Stomach smooth muscle (tissue), 2 donors: ENCODE results near the gene NAA10.

Experiments used
- H3K27ac ChIP-seq: one replicate; pipeline ENCODE4 v1.7.0; 2013; ENCODE audit warnings: mild to moderate bottlenecking, low read length, inconsistent platforms
- H3K27me3 ChIP-seq, 2 donors: one replicate each; pipeline ENCODE4 v1.7.0; 2013; ENCODE audit warnings: low read length in 2 of 2; ENCODE audit not compliant: insufficient read depth in 2 of 2, control insufficient read depth in 1 of 2
- H3K36me3 ChIP-seq, 2 donors: one replicate each; pipeline ENCODE4 v1.7.0; 2013; ENCODE audit warnings: low read length in 2 of 2; ENCODE audit not compliant: control insufficient read depth in 2 of 2, insufficient read depth in 2 of 2
- H3K4me1 ChIP-seq: one replicate; pipeline ENCODE4 v1.7.0; 2013; ENCODE audit warnings: low read length; ENCODE audit not compliant: control insufficient read depth, insufficient read depth
- H3K4me3 ChIP-seq, 2 donors: one replicate each; pipeline ENCODE4 v1.7.0; 2013; ENCODE audit warnings: low read length in 2 of 2
- H3K9ac ChIP-seq, 2 donors: one replicate each; pipeline ENCODE4 v1.7.0; 2013; ENCODE audit warnings: low read length in 2 of 2, mild to moderate bottlenecking in 1 of 2
- H3K9me3 ChIP-seq, 2 donors: one replicate each; pipeline ENCODE4 v1.7.0; 2013; ENCODE audit warnings: low read length in 2 of 2; ENCODE audit not compliant: control insufficient read depth in 2 of 2
- donor health status: healthy.
- donor health status: Pancreatic carcinoma.

The NAA10 gene

DNA sequence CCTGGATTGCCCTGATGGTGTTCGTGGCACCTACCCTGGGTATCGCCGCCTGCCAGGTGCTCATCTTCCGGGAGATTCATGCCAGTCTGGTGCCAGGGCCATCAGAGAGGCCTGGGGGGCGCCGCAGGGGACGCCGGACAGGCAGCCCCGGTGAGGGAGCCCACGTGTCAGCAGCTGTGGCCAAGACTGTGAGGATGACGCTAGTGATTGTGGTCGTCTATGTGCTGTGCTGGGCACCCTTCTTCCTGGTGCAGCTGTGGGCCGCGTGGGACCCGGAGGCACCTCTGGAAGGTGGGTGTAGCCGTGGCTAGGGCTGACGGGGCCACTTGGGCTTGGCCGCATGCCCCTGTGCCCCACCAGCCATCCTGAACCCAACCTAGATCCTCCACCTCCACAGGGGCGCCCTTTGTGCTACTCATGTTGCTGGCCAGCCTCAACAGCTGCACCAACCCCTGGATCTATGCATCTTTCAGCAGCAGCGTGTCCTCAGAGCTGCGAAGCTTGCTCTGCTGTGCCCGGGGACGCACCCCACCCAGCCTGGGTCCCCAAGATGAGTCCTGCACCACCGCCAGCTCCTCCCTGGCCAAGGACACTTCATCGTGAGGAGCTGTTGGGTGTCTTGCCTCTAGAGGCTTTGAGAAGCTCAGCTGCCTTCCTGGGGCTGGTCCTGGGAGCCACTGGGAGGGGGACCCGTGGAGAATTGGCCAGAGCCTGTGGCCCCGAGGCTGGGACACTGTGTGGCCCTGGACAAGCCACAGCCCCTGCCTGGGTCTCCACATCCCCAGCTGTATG is 28.5 kb downstream of the NAA10 start:
- Histone ChIP-seq H3K36me3 (no peaks in the 10 kb centered on the region), H3K27ac (no peak overlapping the region), H3K9ac (no peak overlapping the region), H3K4me3 (no peak overlapping the region), H3K9me3 (no peaks in the 10 kb centered on the region), H3K4me1 (peaks cover 5% of the 10 kb centered on the region), H3K27me3 (peaks cover 0 to 10% of the 10 kb centered on the region in 2 donors)

DNA sequence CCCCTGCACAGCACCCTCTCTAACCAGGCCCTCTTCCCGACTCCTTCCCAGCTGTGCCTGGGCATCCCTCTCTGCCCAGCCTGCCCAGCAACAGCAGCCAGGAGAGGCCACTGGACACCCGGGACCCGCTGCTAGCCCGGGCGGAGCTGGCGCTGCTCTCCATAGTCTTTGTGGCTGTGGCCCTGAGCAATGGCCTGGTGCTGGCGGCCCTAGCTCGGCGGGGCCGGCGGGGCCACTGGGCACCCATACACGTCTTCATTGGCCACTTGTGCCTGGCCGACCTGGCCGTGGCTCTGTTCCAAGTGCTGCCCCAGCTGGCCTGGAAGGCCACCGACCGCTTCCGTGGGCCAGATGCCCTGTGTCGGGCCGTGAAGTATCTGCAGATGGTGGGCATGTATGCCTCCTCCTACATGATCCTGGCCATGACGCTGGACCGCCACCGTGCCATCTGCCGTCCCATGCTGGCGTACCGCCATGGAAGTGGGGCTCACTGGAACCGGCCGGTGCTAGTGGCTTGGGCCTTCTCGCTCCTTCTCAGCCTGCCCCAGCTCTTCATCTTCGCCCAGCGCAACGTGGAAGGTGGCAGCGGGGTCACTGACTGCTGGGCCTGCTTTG is 29.2 kb downstream of the NAA10 start:
- H3K36me3 ChIP-seq, result no peaks in the 10 kb centered on the region
- H3K4me3 ChIP-seq, result no peak overlapping the region
- no peak overlapping the region for H3K27ac ChIP-seq
- peaks cover 0 to 10% of the 10 kb centered on the region in 2 donors for H3K27me3 ChIP-seq
- H3K4me1 ChIP-seq, result peaks cover 9% of the 10 kb centered on the region
- H3K9me3 ChIP-seq, result no peaks in the 10 kb centered on the region
- no peak overlapping the region for H3K9ac ChIP-seq

DNA sequence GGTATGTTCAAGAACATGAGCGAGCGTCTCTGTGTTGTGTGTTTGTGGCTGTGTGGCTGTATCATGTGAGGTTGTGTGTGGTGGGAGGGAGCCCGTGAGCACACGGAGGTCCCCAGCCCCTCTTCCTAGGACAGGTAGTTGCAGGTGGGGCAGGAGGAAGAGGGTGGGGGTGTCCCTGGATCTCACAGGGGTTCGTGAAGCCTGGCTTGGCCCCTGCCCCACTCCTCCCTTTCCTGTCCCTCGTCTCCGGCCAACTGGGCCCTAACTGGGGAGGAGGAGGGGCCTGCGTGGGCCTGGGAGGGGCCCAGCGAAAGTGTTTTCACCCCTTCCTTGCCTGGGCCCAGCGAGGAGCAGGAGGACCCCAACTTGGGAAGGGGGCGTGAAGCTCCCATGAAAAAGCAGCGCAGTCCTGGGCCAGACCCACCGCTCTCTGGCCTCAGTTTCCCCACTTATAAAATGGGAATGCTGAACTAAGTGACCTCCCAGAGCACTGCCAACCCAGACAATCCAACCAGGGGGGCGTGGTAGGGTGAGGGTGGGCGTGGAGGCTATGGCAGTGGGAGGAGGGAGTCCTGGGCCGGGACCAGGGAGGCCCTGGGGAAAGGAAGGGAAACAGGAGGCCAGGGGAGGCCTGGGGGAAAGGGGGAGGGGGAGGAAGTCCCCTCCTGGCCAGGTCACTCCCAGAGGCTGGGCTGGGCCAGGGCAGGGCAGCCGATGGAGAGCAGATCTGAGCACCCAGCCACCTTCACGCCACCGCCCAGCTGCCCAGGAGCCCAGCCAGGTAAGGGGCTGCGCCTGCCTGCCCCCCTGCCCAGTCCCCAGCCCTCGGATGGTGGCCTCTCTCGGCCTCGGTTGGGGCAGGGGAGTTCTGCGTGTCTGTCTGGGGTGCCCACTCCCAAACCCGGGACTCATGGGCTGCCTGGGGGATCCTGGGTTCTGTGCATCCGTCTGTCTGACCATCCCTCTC is 30.6 kb downstream of the NAA10 start, which contains the start of gene AVPR2:
AVPR2 (plus strand) TSS at position 683 of the 967 bp plus-strand sequence. CDS start 473 bp downstream, outside the sequence.
- peaks cover 10% of the 10 kb centered on the region for H3K4me1 ChIP-seq
- H3K4me3 ChIP-seq, result no peak within 1 kb of the TSS
- H3K9ac ChIP-seq, result no peak within 1 kb of the TSS
- H3K9me3 ChIP-seq, result no peaks in the 10 kb centered on the region
- no peak within 1 kb of the TSS for H3K27ac ChIP-seq
- peaks cover 0 to 10% of the 10 kb centered on the region in 2 donors for H3K27me3 ChIP-seq
- H3K36me3 ChIP-seq, result no peaks in the 10 kb centered on the region

DNA sequence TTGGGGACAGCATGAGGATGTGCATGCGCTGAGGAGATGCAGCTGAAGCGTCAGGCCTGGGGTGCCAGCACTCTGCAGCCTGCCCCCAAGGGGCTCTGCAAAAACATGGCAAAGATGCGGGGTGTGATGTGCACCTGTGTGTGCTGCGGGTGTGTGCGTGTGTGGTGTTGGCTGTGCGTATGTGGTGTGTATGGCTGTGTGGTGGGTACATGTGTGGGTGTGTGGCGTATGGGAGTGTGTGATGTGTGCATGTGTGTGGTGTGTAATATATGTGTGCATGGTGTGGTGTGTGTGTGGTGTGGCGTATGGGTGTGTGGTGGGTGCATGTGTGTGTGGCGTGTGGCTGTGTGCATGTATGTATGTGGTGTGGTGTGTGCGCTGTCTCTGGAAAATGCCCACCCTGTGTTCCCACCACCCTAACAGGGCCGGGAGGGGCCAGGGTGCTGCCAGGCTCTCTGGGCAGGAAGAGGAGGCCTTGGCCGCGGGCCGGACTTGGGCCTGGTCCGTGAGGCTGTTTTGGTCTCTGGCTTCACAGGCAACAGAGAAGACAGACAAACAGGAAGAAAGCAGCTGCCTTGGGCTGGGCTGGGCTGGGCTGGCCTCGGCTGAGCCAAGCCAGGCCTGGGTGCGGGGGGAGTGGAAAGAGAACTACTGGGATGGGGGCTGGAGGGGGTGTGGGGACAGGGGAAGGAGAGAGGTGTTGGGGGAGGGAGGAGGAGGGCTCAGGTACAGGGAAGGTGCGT is 31.4 kb downstream of the NAA10 start:
- no peaks in the 10 kb centered on the region for H3K9me3 ChIP-seq
- H3K9ac ChIP-seq, result no peak overlapping the region
- no peak overlapping the region for H3K27ac ChIP-seq
- H3K36me3 ChIP-seq, result no peaks in the 10 kb centered on the region
- H3K27me3 ChIP-seq, result peaks cover 0 to 4% of the 10 kb centered on the region in 2 donors
- peaks cover 10% of the 10 kb centered on the region for H3K4me1 ChIP-seq
- no peak overlapping the region for H3K4me3 ChIP-seq

DNA sequence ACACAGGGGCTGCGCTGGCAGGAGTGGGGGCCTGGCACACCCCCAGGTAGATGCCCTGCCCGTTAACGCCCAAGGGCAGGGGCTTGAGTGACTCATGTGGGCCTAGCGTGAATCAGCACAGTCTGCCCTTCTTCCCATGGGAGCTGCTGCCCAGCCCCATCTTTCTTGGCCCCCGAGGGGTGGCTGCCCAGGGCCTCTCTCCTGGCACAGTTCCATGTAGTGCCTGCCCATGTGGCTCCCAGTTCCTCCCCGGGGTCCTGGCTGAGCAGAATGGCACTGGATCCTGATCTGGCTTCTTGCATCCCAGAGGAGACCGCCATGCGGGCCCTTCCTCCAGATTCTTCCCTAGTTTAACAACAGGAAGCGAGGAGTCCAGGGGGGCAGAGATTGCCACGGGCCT is 32.5 kb downstream of the NAA10 start:
- H3K4me1 ChIP-seq, result peaks cover 10% of the 10 kb centered on the region
- H3K4me3 ChIP-seq, result no peak overlapping the region
- no peak overlapping the region for H3K27ac ChIP-seq
- H3K27me3 ChIP-seq, result peaks cover 0 to 4% of the 10 kb centered on the region in 2 donors
- H3K9me3 ChIP-seq, result no peaks in the 10 kb centered on the region
- H3K36me3 ChIP-seq, result no peaks in the 10 kb centered on the region
- H3K9ac ChIP-seq, result no peak overlapping the region

DNA sequence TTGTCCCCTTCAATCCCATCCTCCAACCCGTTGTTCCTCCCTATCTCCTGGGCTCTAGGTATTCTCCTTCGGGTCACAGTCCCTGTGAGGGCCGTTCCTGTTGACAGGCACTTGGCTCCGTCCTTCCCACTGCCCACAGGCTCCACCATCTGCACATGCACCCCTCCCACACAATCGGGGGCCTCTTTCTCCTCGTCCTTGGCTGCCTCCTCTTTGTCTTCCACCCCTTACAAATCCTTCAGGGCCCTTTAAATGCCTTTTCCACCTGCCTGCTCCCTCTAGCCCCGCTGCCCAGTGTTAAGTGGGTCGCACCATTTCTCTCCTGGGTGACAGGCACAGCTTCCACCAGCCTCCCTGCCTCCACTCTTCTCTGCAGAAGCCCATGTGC is 33.1 kb downstream of the NAA10 start:
- H3K27ac ChIP-seq, result no peak overlapping the region
- H3K4me1 ChIP-seq, result peaks cover 10% of the 10 kb centered on the region
- no peak overlapping the region for H3K4me3 ChIP-seq
- peaks cover 0 to 4% of the 10 kb centered on the region in 2 donors for H3K27me3 ChIP-seq
- H3K9me3 ChIP-seq, result no peaks in the 10 kb centered on the region
- no peak overlapping the region for H3K9ac ChIP-seq
- H3K36me3 ChIP-seq, result no peaks in the 10 kb centered on the region

DNA sequence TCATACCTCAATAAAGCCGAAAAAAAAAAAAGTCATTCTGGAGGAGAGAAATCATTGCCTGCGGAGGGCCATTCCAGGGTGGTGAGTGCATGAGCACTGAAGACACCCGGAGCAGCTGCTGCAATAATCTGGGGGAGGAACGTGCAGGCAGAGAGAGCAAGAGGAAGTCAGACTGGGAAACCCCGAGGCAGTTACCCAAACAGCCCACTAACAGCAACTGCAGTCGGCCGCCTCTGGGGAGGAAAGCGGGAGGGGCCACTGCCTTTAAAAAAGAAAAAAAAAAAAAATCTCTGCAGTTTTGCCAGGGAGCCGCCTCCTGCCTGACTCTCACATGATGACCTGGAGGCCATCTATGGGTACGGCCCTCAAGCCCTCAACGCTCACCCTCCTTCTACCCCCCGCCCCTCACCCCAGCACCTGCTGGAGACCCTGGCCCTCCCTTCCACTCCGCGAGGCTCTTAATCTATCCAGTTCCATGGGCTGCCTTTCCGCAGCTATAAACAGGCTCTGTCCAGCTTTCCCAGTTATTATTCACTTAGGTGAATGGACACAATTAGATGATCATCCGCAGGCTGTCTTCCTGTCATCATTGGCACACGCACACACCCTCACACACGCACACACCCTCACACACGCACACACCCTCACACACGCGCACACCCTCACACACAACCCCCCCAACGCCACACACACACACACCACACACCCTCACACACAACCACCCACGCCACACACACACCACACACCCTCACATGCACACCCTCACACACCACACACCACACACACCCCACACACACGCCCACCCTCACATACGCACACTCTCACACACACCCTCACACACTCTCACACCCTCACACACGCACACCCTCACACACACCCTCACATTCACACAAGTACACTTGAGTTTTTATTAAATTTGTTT is 33.7 kb downstream of the NAA10 start:
- Histone ChIP-seq H3K27me3 (peaks cover 0 to 2% of the 10 kb centered on the region in 2 donors), H3K36me3 (no peaks in the 10 kb centered on the region), H3K9ac (no peak overlapping the region), H3K4me3 (no peak overlapping the region), H3K9me3 (no peaks in the 10 kb centered on the region), H3K4me1 (peaks cover 10% of the 10 kb centered on the region), H3K27ac (no peak overlapping the region)

DNA sequence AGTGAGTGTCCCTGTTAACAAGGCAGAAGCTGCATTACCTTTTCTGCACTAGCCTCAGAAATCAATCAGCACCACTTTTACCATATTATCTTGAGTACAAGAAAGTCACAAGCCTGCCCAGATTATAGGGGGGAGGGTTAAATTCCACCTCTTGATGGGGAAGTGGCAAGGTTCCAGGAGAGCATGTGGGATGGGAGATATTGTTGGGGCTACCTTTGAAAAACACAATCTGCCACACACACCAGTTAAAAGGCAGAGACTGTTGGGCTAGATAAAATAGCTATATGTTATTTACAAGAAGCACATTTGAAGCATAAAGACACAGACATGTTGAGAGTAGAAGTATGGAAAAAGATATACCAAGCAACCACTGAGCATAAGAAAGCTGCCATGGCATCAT is 36.9 kb downstream of the NAA10 start:
- Histone ChIP-seq H3K4me1 (peaks cover 5% of the 10 kb centered on the region), H3K9ac (no peak overlapping the region), H3K27ac (no peak overlapping the region), H3K27me3 (peaks cover 0 to 7% of the 10 kb centered on the region in 2 donors), H3K9me3 (peaks cover 0 to 3% of the 10 kb centered on the region in 2 donors), H3K4me3 (no peak overlapping the region), H3K36me3 (no peaks in the 10 kb centered on the region)

DNA sequence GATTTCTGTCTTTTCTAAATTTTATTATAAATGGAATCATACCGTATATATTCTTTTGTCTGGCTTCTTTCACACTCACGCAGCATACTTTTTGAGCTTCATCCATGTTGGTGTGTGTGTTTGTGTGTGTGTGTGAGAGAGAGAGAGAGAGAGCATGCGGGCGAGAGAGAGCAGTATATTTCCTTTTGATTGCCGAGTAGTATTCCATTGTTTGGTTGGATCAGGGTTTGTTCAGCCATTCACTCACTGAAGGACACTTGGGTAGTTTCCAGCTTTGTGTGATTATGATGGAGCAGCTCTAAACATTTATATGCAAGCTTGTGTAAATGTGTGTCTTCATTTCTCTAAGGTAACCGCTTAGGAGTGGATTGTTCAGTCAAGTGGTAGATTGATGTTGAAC is 45.7 kb downstream of the NAA10 start:
- H3K4me1 ChIP-seq, result peaks cover 8% of the 10 kb centered on the region
- no peaks in the 10 kb centered on the region for H3K36me3 ChIP-seq
- H3K27ac ChIP-seq, result no peak overlapping the region
- H3K27me3 ChIP-seq, result peaks cover 21 to 46% of the 10 kb centered on the region in 2 donors
- no peaks in the 10 kb centered on the region for H3K9me3 ChIP-seq
- H3K9ac ChIP-seq, result no peak overlapping the region
- H3K4me3 ChIP-seq, result no peak overlapping the region
